GM23338 (cell line): Measurements from ENCODE around the gene BMP15.

Experiments used
- CREB1 ChIP-seq: fragments of 250-450 bp; sonication (Bioruptor Pico); IDR thresholded peaks from 2 replicates; pipeline ENCODE4 v1.5.0; 2020; ENCODE audit warnings: low read depth, mild to moderate bottlenecking, moderate library complexity
- EZH2 ChIP-seq: fragments of 200-600 bp; sonication (generic); IDR thresholded peaks from one replicate; pipeline ENCODE4 v1.8.0; 2017; ENCODE audit warnings: antibody characterized with exemption, mild to moderate bottlenecking, low read depth; ENCODE audit not compliant: unreplicated experiment
- EZH2phosphoT487 ChIP-seq: fragments of 200-600 bp; sonication (generic); IDR thresholded peaks from one replicate; pipeline ENCODE4 v1.8.1; 2018; ENCODE audit warnings: antibody characterized with exemption; ENCODE audit not compliant: unreplicated experiment
- JUNB ChIP-seq: IDR thresholded peaks from one replicate; pipeline ENCODE4 v1.6.1; 2016; ENCODE audit warnings: antibody characterized with exemption; ENCODE audit not compliant: unreplicated experiment
- NANOG ChIP-seq: IDR thresholded peaks from 2 replicates; pipeline ENCODE4 v1.6.1; 2016; ENCODE audit warnings: antibody characterized with exemption, borderline replicate concordance
- POLR2AphosphoS5 ChIP-seq: IDR thresholded peaks from 2 replicates; pipeline ENCODE4 v1.6.1; 2016; ENCODE audit warnings: antibody characterized with exemption, low read depth
- ZNF114 ChIP-seq: fragments of 250-450 bp; sonication (Bioruptor Pico); IDR thresholded peaks from 2 replicates; pipeline ENCODE4 v1.5.0; 2020; ENCODE audit warnings: mild to moderate bottlenecking, moderate library complexity
- TF ChIP-seq, protein P1 (sequence below), 2 experiments: fragments of 200-600 bp in 1 of 2; sonication (generic) in 1 of 2; conservative IDR thresholded peaks; 2 replicates each; pipeline versions ENCODE4 v1.5.1 to v1.6.1; 2016 to 2017; ENCODE audit warnings: antibody characterized with exemption in 2 of 2, low read depth in 2 of 2, mild to moderate bottlenecking in 2 of 2, moderate library complexity in 1 of 2
- TF ChIP-seq, protein P2 (sequence below): IDR thresholded peaks from one replicate; pipeline ENCODE4 v1.6.1; 2018; ENCODE audit warnings: antibody characterized with exemption; ENCODE audit not compliant: unreplicated experiment
- TF ChIP-seq, protein P3 (sequence below): IDR thresholded peaks from 2 replicates; pipeline ENCODE4 v1.6.1; 2016; ENCODE audit warnings: antibody characterized with exemption
- TF ChIP-seq, protein P4 (sequence below): fragments of 250-450 bp; sonication (Bioruptor Pico); IDR thresholded peaks from 2 replicates; pipeline ENCODE4 v1.5.0; 2020; ENCODE audit warnings: mild to moderate bottlenecking, moderate library complexity

DNA sequence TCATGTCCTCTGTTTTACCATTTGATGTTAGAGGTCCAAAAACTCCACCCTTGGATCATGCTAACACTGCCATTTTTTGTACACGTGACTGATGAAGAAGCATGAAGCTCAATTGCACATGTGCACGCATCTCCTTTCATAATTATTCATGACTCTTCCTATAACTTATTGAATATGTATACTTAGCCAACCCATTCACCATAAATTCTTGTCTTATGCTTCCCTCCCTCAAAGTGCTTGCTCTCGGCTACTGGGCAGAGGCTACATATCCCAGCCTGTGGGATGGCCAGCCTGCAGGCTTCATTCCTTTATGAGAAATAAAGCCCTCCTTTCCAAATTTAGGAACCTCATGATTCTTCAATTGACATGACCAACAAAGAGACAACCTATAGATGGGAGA lies 17.5 kb upstream of the BMP15 start:
- TF ChIP-seq, protein P1, sequence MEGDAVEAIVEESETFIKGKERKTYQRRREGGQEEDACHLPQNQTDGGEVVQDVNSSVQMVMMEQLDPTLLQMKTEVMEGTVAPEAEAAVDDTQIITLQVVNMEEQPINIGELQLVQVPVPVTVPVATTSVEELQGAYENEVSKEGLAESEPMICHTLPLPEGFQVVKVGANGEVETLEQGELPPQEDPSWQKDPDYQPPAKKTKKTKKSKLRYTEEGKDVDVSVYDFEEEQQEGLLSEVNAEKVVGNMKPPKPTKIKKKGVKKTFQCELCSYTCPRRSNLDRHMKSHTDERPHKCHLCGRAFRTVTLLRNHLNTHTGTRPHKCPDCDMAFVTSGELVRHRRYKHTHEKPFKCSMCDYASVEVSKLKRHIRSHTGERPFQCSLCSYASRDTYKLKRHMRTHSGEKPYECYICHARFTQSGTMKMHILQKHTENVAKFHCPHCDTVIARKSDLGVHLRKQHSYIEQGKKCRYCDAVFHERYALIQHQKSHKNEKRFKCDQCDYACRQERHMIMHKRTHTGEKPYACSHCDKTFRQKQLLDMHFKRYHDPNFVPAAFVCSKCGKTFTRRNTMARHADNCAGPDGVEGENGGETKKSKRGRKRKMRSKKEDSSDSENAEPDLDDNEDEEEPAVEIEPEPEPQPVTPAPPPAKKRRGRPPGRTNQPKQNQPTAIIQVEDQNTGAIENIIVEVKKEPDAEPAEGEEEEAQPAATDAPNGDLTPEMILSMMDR (conservative IDR thresholded peaks at IDR 0.05; ENCODE audit: low read depth in 2 of 2) = no peak
- no peak for TF ChIP-seq POLR2AphosphoS5
- TF ChIP-seq EZH2 = no peak
- TF ChIP-seq, protein P2, sequence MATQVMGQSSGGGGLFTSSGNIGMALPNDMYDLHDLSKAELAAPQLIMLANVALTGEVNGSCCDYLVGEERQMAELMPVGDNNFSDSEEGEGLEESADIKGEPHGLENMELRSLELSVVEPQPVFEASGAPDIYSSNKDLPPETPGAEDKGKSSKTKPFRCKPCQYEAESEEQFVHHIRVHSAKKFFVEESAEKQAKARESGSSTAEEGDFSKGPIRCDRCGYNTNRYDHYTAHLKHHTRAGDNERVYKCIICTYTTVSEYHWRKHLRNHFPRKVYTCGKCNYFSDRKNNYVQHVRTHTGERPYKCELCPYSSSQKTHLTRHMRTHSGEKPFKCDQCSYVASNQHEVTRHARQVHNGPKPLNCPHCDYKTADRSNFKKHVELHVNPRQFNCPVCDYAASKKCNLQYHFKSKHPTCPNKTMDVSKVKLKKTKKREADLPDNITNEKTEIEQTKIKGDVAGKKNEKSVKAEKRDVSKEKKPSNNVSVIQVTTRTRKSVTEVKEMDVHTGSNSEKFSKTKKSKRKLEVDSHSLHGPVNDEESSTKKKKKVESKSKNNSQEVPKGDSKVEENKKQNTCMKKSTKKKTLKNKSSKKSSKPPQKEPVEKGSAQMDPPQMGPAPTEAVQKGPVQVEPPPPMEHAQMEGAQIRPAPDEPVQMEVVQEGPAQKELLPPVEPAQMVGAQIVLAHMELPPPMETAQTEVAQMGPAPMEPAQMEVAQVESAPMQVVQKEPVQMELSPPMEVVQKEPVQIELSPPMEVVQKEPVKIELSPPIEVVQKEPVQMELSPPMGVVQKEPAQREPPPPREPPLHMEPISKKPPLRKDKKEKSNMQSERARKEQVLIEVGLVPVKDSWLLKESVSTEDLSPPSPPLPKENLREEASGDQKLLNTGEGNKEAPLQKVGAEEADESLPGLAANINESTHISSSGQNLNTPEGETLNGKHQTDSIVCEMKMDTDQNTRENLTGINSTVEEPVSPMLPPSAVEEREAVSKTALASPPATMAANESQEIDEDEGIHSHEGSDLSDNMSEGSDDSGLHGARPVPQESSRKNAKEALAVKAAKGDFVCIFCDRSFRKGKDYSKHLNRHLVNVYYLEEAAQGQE = no peak
- no peak for TF ChIP-seq EZH2phosphoT487
- no peak for TF ChIP-seq NANOG
- no peak for TF ChIP-seq JUNB
- TF ChIP-seq, protein P3, sequence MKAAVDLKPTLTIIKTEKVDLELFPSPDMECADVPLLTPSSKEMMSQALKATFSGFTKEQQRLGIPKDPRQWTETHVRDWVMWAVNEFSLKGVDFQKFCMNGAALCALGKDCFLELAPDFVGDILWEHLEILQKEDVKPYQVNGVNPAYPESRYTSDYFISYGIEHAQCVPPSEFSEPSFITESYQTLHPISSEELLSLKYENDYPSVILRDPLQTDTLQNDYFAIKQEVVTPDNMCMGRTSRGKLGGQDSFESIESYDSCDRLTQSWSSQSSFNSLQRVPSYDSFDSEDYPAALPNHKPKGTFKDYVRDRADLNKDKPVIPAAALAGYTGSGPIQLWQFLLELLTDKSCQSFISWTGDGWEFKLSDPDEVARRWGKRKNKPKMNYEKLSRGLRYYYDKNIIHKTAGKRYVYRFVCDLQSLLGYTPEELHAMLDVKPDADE = no peak
- TF ChIP-seq CREB1 (CRISPR knock-in tag) = no peak
- TF ChIP-seq ZNF114 (CRISPR knock-in tag) = no peak
- TF ChIP-seq, protein P4, sequence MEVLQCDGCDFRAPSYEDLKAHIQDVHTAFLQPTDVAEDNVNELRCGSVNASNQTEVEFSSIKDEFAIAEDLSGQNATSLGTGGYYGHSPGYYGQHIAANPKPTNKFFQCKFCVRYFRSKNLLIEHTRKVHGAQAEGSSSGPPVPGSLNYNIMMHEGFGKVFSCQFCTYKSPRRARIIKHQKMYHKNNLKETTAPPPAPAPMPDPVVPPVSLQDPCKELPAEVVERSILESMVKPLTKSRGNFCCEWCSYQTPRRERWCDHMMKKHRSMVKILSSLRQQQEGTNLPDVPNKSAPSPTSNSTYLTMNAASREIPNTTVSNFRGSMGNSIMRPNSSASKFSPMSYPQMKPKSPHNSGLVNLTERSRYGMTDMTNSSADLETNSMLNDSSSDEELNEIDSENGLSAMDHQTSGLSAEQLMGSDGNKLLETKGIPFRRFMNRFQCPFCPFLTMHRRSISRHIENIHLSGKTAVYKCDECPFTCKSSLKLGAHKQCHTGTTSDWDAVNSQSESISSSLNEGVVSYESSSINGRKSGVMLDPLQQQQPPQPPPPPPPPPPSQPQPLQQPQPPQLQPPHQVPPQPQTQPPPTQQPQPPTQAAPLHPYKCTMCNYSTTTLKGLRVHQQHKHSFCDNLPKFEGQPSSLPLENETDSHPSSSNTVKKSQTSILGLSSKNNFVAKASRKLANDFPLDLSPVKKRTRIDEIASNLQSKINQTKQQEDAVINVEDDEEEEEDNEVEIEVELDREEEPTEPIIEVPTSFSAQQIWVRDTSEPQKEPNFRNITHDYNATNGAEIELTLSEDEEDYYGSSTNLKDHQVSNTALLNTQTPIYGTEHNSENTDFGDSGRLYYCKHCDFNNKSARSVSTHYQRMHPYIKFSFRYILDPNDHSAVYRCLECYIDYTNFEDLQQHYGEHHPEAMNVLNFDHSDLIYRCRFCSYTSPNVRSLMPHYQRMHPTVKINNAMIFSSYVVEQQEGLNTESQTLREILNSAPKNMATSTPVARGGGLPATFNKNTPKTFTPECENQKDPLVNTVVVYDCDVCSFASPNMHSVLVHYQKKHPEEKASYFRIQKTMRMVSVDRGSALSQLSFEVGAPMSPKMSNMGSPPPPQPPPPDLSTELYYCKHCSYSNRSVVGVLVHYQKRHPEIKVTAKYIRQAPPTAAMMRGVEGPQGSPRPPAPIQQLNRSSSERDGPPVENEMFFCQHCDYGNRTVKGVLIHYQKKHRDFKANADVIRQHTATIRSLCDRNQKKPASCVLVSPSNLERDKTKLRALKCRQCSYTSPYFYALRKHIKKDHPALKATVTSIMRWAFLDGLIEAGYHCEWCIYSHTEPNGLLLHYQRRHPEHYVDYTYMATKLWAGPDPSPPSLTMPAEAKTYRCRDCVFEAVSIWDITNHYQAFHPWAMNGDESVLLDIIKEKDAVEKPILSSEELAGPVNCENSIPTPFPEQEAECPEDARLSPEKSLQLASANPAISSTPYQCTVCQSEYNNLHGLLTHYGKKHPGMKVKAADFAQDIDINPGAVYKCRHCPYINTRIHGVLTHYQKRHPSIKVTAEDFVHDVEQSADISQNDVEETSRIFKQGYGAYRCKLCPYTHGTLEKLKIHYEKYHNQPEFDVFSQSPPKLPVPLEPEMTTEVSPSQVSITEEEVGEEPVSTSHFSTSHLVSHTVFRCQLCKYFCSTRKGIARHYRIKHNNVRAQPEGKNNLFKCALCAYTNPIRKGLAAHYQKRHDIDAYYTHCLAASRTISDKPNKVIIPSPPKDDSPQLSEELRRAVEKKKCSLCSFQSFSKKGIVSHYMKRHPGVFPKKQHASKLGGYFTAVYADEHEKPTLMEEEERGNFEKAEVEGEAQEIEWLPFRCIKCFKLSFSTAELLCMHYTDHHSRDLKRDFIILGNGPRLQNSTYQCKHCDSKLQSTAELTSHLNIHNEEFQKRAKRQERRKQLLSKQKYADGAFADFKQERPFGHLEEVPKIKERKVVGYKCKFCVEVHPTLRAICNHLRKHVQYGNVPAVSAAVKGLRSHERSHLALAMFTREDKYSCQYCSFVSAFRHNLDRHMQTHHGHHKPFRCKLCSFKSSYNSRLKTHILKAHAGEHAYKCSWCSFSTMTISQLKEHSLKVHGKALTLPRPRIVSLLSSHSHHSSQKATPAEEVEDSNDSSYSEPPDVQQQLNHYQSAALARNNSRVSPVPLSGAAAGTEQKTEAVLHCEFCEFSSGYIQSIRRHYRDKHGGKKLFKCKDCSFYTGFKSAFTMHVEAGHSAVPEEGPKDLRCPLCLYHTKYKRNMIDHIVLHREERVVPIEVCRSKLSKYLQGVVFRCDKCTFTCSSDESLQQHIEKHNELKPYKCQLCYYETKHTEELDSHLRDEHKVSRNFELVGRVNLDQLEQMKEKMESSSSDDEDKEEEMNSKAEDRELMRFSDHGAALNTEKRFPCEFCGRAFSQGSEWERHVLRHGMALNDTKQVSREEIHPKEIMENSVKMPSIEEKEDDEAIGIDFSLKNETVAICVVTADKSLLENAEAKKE (CRISPR knock-in tag) = no peak
